GM19043 (cell line): ENCODE results near the gene ACBD4.

Source experiments
- ATAC-seq: cut with Tn5 transposase; IDR thresholded peaks from one replicate; pipeline ENCODE4 v1.9.1; 2021; ENCODE audit warnings: low read depth; ENCODE audit not compliant: unreplicated experiment

ACBD4 gene

DNA sequence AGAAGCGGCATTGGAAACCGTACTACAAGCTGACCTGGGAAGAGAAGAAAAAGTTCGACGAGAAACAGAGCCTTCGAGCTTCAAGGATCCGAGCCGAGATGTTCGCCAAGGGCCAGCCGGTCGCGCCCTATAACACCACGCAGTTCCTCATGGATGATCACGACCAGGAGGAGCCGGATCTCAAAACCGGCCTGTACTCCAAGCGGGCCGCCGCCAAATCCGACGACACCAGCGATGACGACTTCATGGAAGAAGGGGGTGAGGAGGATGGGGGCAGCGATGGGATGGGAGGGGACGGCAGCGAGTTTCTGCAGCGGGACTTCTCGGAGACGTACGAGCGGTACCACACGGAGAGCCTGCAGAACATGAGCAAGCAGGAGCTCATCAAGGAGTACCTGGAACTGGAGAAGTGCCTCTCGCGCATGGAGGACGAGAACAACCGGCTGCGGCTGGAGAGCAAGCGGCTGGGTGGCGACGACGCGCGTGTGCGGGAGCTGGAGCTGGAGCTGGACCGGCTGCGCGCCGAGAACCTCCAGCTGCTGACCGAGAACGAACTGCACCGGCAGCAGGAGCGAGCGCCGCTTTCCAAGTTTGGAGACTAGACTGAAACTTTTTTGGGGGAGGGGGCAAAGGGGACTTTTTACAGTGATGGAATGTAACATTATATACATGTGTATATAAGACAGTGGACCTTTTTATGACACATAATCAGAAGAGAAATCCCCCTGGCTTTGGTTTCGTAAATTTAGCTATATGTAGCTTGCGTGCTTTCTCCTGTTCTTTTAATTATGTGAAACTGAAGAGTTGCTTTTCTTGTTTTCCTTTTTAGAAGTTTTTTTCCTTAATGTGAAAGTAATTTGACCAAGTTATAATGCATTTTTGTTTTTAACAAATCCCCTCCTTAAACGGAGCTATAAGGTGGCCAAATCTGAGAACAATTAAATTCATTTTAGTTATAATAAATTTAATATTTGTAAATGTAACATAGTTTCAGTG is 14.5 kb downstream of the ACBD4 start:
- no peak for ATAC-seq

DNA sequence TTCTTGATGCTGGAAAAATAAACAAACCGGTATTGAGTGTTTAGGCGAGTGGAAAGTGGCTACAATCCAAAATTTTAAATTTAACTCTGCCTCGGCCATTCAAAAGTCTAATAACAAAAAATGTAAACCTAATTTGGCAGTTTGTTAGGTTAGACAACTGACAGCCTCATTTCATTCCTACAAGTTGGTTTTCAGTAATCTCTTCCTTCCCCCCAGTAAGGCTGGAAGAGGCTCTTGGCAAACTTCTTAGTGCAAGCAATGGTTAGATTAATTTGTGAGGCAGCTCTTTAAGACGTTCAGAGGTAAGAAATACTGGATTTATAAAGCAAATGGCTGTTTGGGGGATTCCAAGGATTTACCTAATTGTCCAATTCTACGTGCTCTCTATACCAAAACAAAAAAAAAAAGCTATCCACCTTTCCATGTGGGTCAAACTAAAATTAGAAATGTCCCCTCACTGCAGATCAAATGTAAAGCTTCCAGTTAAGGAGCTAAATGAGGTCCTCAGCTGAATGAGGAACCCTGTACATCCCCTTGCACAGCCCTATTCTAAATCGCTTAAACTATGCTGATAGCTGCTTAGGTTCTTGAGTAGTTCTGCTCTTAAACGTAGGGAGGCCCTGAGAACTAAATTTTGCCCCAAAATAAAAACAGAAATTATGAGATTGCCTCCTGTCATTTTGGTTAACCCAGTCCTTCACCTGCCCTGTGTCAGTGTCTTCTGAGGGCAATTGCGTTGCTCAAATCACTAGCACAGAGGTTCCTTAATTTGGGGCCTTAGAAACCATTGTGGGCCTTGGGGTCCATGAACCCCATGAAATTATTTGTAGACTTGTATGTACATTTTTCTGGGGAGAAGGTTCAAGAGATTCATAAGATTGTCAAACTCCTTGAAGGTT is 15.7 kb downstream of the ACBD4 start:
- no peak for ATAC-seq

DNA sequence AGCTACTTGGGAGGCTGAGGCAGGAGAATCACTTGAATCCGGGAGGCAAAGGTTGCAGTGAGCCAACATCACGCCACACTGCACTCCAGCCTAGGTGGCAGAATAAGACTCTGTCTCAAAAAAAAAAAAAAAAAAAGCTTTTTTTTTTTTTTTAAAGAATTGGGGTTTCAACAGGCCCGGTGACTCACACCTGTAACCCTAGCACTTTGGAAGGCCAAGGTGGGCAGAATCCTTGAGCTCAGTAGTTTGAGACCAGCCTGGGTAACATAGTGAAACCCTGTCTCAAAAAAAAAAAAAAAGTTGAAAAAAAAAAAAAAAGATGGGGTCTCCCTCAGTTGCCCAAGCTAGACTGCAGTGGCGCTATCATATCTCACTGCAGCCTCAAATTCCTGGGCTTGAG is 19.5 kb downstream of the ACBD4 start:
- no peak for ATAC-seq

DNA sequence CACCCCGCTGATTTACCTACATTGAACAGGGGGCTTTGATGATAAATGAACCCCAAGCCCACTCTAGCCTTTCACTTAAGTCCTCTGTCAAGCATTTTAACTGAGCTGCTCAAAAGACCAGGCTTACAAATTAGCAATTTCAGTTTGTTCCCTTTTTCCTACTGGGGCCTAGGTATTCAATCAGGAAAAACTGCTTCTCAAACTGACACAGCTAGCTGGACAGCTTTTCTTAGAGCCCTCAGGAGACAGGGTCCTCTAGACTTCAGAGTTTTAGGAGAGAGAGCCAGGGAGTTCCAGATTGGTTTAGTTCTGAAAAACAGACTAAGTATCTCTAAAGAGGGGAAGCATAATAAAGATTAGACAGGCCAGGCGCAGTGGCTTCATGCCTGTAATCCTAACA is 20.0 kb downstream of the ACBD4 start:
- ATAC-seq = no peak

DNA sequence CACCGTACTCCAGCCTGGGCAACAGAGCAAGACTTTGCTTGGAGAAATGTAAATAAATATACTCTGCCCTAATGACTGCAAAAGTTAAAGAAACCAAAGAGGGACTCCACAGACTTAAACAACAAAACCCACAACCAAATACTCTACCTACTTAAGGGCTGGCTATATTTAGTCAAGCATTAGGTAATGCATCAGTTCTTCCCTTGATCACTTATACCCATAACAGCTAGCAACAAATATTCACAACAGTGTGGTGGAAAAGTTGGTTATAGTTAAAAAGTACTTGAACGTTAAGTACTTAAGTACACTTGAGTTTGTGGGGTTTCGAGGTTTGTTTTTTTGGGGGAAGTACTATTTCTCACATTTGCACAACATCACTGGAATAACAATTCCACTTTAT is 20.8 kb downstream of the ACBD4 start:
- no peak for ATAC-seq

DNA sequence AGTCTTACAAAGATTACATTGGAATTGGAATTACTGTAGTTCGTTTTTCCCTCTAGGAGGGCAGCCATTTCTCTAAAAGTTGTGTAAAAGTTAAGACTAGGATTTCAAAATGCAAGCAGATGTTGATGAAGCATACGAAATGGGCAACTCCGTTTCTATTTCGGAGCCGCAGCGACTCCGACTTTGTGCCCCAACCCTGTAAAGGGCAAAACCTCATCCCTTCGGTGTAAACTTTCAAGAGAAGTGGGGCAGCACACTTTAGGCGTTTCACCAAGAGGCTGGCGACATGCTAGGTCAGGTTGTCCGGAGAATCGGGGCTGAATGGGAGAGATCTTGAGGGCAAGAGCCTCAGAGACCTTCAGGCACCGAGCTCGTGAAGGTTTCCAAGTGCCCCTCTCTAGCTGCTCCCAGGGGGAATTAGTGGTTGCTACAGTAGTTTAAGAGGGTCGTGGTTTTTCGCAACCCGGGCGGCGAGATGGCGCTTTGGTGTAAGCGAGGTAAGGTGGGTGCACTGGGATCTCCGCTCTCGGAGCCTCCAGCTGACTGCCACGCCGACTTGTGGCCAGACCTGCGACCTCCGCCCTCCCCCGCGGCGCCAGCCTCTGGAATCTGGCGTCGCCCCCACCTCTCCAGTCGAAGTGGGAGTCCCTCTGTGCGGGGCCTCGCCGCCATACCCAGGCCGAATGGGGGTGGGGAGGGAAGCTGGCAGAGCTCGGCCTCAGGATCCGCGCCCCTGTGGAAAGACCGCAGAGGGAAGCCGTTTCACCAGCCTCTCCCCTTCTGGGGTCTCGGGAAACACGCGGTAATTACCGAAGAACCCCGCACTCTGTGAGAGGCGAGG is 25.2 kb downstream of the ACBD4 start:
- ATAC-seq = no peak

DNA sequence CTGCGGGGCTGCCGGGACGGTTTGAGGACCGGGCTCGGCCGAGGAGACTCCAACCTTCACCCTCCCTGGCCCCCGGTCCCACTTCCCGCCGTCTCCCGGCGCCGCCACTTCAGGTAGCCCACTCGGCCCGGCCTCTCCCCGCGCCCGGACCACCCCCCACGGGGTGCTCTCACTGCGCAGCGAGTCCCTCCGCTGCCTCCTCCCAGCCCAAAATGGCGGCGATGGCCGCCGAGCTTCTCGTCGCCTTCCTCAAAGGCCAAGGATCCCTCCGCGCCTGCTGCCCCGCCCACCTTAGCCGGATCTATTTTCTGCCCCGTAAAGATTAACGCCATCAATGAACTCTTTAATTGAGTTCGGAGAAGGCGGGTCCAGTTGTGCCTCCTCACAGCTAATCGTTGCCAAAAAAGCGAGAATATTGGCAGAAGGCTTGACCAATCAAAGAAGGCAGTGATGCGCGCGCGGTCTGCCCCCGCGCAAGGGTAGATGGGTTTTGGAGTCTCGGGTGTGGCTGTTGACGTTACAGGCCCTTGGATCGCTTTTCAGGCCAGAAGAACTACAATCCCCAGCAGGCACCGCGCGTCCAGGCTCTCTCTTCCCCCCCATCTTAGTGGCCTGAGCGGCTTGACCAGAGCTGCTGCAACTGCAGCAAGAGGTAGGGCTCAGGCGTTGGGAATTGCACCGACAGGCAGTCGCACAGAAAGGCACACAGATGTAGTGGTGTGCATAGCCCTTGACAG is 26.0 kb downstream of the ACBD4 start, which contains the start of gene HEXIM2:
Gene HEXIM2 (plus strand): TSS at position 588 of the 737 bp plus-strand sequence. CDS start 919 bp downstream, outside the sequence.
- ATAC-seq = peak; percentile 88

DNA sequence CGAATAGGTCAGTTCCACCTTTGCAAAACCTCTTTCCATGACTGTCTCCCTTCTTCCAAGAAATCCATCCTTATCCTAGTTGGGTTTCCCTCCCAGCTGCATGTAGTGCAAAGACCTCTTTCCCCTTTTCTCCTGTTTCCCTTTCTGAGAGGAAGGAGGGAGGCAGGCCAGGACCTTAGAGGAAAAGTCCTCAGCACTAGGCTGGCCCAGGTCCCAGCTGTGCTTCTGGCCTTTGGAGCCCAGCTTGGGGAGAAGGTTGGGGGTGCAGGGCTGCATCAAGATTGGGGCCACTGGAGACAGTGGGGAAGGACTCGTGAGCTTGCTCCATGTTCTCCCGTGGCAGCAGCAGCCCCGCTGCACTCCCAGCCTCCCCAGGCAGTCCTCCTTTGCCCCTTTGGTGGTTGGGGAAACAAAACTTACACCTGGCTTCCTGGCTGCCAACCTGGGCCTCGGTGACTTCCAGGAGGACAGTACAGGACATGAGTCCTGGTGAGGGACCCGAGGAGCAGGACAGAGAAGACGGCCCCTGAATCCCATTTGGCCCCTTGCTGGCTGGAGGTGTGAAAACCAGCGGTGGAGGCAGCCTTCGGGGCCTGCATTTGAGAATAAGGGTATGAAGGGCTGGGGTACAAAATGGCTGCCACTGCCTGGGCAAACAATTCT is 26.7 kb downstream of the ACBD4 start:
- ATAC-seq = no peak

DNA sequence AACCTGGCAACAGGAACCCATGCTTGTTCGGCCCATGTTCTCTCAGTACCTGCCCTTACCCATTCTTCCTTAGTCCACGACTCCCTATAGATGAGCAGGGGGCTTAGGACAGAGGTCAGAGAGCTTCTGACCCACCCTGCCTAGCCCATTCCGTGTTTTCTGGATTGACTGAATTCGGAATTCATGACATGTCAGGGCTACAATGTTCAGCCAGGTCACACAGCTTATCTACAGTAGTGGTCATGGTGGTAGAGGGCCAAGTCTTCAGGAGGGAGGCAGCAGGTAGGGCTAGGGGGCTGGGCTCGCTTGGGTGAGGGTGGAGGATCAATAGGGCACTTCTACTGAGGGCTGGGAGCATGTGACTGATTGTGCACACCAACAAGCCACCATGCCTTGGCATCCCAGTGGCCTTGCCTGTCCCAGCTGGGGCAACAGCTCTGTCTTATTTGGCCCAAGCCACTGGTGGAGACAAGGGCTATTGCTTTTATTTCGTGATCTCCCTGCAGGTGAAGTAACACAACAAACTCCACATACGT is 29.3 kb downstream of the ACBD4 start:
- ATAC-seq = no peak

DNA sequence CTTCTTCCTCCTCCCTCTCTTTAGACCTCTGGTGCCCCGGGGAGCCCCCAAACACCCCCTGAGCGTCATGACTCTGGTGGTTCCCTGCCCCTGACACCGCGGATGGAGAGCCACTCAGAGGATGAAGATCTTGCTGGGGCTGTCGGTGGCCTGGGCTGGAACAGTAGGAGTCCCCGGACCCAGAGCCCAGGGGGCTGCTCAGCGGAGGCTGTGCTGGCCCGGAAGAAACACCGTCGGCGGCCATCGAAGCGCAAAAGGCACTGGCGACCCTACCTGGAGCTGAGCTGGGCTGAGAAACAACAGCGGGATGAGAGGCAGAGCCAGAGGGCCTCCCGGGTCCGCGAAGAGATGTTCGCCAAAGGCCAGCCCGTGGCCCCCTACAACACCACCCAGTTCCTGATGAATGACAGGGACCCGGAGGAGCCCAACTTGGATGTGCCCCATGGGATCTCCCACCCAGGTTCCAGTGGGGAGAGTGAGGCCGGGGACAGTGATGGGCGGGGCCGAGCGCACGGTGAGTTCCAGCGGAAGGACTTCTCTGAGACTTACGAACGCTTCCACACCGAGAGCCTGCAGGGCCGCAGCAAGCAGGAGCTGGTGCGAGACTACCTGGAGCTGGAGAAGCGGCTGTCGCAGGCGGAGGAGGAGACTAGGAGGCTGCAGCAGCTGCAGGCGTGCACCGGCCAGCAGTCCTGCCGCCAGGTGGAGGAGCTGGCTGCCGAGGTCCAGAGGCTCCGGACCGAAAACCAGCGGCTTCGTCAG is 33.7 kb downstream of the ACBD4 start:
- no peak for ATAC-seq

DNA sequence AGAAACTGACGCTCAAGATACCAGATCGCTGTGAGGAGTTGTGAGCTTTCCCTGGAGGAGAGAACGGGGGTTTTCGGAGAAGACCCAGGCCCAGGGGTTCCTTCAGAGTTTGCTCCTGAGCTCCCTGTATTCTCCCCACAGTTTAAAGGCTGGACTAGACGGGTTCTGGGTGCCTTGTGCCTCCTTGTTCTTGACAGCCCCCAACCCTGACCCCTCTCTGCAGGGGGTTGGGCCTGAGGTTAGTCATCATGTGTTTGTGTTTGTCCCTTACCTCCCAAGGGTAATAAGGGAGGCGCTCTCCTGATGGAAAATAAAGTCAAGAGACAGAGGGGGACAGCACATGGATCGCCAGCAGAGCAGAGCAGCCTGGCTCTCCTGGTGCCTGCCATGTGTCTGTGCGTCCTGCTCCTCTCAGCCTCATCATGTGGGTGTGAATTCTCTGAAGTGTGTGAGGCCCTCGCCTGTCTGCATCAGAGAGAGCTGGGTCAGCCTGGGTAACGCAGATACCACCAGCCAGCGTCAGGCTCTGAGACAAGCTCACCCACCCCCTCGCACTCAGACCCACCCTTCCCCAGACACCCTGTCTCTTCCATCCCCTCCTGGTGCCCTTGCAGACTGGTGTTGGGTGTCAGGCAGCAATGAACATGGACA is 34.9 kb downstream of the ACBD4 start:
- ATAC-seq = no peak

DNA sequence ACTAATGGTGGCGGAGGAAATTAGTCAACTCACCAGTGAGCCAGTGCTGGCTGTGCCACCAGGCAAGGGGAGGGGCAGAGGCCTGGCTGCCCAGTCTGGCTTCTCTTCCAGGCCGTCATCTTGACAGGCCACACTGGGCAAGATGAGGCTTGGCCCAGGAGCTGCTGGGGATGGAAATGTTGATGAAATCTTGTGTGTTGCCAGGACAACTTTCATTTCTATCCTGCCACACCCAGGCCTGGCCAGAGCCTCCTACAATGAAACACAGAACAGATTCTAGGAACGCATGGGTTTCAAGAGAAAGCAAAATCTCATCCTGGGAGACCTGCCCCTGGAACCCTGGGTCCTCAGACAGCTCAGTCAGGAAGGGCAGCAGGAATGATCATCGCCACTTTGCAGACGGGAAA is 35.4 kb downstream of the ACBD4 start:
- no peak for ATAC-seq

DNA sequence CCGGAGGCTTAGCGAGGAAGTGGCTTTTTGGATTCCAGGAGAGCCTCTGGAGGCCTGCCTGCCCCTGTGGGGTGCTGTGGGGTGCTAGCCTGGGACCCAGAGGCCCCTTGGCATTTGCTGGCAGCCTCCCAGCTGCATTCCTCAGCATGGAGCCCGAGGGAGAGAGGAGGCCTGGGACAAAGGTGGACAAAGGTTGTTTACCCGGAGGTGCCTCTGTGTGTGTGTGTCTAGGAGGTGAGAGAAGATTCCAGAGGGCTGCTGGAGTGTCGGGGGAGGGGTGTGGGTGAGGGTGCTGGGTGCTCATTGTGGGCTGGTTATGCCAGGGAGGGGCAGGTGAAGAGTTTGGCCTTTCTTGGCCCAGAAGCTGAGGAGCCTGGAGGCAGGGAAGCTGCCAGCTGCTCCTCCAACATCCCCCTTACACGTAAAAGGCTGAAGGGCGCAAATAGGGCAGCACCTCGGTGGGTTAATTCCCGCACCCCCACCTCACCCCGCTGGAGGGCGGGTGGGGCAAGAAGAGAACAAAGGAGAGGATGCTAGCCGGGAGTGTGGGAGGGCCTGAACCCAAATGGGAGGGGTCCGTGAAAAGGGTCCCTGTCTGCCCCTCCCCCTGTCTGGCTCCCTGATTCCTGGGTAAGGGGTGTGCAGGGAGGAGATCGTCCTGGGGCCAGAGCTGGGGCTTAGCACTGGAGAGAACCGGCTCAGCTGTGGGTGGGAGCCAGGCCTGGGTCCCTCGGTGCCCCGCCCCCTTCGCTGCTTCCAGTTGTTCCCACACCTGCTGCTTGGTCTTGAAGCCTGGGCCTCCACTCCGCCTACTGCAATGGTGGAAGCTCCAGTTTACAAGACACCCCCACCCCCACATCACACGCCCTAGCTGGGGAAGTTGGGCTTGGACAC is 36.1 kb downstream of the ACBD4 start:
- ATAC-seq = no peak

DNA sequence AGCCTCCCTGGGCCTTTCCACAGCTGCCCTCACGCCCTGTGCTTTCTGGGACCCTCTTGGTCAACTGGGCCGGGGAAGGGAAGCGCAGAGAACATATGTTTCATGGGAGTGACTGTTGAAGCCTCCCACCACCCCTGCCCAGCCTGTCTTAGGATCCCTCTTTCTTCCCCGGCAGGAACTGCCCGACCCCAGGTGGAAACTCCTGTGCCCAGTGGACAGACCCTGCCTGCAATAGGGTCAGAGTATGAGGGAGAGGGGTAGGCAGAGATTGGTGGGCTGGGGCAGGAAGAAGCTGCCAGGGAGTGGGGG is 36.7 kb downstream of the ACBD4 start:
- no peak for ATAC-seq

DNA sequence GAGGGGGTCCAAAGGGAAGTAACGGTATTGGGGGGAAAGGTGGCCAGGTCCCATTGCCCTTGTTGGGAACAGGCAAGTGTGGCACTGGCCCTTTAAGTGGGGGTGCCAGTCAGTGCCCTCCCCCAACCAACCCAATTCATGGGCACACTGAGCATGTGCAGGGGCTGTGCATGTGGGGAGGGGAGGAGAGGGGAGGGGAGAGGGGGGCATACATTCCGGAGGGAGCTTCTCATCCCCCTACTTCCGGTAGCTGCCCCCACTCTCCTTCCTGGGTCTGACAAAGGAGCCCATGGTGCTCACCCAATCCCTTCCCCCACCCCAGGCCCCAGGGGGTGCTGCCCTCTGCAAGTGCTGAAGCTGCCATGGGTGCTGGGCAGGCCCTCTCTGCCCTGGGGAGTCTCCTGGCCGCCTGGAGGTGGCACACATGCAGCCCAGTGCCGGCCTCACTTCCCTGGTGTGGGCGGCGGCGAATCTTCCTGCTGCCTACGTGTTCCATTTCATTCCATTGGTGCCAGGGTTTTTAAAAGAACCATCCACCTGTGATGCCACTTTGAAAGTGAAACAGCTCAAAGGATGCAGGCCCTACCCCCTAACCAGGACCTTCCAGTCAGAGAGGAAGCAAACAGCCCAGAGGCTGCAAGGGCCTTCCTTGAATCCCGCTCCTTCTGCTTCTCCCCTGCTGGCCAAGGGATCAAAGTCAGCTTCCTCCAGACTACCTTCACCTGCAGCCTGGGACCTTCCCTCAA is 37.2 kb downstream of the ACBD4 start:
- no peak for ATAC-seq

DNA sequence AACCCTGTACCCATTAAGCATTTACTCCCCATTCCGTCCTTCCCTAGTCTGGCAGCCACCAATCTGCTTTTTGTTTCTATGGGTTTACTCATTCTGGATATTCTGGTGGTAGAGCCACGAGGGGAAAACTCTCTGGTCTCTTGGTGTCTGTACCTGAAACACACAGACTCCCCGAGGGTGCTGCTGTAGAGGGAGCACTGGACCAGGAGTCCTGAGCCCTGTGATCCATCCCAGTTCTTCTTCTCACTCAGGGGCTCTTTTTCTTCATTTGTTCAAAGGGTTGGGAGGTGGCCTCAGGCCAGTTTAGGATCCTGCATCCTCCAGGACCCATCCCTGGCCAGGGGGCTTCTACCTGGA is 40.2 kb downstream of the ACBD4 start:
- no peak for ATAC-seq
